ENCODE measurements around the gene PLEKHG5. TPM values are rescaled to one million over a fixed set of nuclear protein-coding genes. Genes with fewer than 3 reads are reported as not detected.

Gene PLEKHG5
- total and polyA plus RNA-seq, 2 donors (not counting 1 experiment from before 2014, with no cell fraction given): 0.13 to 0.20 TPM

DNA sequence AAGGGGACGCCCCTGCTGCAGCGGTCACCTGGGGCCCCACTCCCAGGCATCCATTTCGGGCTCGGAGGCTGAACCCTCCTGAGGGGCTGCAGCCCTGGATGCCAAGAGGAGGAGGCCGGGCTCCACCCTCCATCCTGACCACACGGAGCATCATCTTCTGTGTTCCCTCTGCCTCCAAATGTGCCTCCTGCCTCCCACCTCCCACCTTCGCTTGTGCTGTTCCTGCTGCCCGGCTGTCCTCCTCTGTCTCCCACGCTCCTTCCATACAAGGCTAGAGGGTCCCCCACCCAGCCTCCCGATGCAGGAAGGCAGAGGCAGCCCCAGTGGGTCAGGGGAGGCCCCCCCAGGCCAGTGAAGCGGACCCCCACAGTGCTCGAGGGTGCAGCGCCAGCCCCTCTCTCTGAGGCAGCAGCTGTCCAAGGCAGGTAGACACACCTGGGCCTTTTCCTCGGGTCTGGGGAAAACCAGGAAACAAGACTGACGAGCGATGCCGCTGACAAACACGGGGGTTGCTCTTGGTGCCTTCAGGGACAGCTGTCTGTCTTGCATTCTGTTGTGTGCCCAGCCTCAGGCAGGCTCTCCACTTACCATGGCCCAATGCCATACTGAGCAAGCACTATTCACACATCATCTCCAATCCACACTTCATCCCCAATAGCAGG, 16.8 kb upstream of the PLEKHG5 start:
- Mint-ChIP-seq H3K27me3 (peaks cover 10% of the 10 kb centered on the region), H3K4me1 (no peaks in the 10 kb centered on the region), H3K27ac (no peak overlapping the region), H3K4me3 (no peak overlapping the region), H3K9me3 (ENCODE audit: insufficient read depth) (no peaks in the 10 kb centered on the region)
- TF ChIP-seq, protein P1, sequence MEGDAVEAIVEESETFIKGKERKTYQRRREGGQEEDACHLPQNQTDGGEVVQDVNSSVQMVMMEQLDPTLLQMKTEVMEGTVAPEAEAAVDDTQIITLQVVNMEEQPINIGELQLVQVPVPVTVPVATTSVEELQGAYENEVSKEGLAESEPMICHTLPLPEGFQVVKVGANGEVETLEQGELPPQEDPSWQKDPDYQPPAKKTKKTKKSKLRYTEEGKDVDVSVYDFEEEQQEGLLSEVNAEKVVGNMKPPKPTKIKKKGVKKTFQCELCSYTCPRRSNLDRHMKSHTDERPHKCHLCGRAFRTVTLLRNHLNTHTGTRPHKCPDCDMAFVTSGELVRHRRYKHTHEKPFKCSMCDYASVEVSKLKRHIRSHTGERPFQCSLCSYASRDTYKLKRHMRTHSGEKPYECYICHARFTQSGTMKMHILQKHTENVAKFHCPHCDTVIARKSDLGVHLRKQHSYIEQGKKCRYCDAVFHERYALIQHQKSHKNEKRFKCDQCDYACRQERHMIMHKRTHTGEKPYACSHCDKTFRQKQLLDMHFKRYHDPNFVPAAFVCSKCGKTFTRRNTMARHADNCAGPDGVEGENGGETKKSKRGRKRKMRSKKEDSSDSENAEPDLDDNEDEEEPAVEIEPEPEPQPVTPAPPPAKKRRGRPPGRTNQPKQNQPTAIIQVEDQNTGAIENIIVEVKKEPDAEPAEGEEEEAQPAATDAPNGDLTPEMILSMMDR (IDR thresholded peaks at IDR 0.05): no peak
- no peak for TF ChIP-seq EZH2 (IDR thresholded peaks at IDR 0.05; ENCODE audit: borderline replicate concordance, insufficient read depth, low read depth, low read length, poor library complexity, severe bottlenecking)
- DNase-seq (no peak), ATAC-seq (ENCODE audit: low read depth) (no peak)
- intact Hi-C loops (cut with micrococcal nuclease): no loop called here
- H3K27ac ChIP-seq (ENCODE audit: low read length in 2 of 2): no peak overlapping the region
- no peaks in the 10 kb centered on the region for H4K20me1 ChIP-seq (ENCODE audit: control insufficient read depth, insufficient read depth, low read length, poor library complexity, severe bottlenecking)
- H3K36me3 ChIP-seq (replicated peaks in 1 of 2; ENCODE audit: control extremely low read depth in 1 of 2, control insufficient read depth in 1 of 2, extremely low read depth in 1 of 2, insufficient read depth in 2 of 2, low read length in 1 of 2): no peaks in the 10 kb centered on the region
- ChIA-PET CTCF (no interaction called here), POLR2A (no interaction called here)
- no peak overlapping the region for H3K4me2 ChIP-seq (replicated peaks; ENCODE audit: low read depth, low read length, poor library complexity, severe bottlenecking)
- H3K4me1 ChIP-seq (ENCODE audit: control insufficient read depth in 2 of 2, insufficient read depth in 2 of 2, low read length in 2 of 2): peaks cover 0 to 10% of the 10 kb centered on the region in 2 donors
- H3K27me3 ChIP-seq (replicated peaks in 1 of 4; ENCODE audit: control extremely low read depth in 1 of 4, control insufficient read depth in 3 of 4, insufficient read depth in 4 of 4, low read length in 3 of 4): peaks cover 0 to 2% (median 0%) of the 10 kb centered on the region in 4 experiments
- H2AFZ ChIP-seq (ENCODE audit: insufficient read depth, low read depth, low read length, poor library complexity, severe bottlenecking): no peak overlapping the region
- H3K79me2 ChIP-seq (ENCODE audit: control insufficient read depth, insufficient read depth, low read length): no peaks in the 10 kb centered on the region
- no peaks in the 10 kb centered on the region for H3K9me3 ChIP-seq (ENCODE audit: control extremely low read depth in 1 of 3, control insufficient read depth in 2 of 3, insufficient read depth in 1 of 3, low read length in 2 of 3)
- WGBS (ENCODE audit: insufficient coverage): 86% methylated on average over 17 of the region's 18 CpGs
- H3K9ac ChIP-seq (ENCODE audit: low read length): no peak overlapping the region
- H3K4me3 ChIP-seq (ENCODE audit: control extremely low read depth in 1 of 5, extremely low read depth in 1 of 5, insufficient read depth in 1 of 5, low read depth in 2 of 5, low read length in 4 of 5): no peak overlapping the region

DNA sequence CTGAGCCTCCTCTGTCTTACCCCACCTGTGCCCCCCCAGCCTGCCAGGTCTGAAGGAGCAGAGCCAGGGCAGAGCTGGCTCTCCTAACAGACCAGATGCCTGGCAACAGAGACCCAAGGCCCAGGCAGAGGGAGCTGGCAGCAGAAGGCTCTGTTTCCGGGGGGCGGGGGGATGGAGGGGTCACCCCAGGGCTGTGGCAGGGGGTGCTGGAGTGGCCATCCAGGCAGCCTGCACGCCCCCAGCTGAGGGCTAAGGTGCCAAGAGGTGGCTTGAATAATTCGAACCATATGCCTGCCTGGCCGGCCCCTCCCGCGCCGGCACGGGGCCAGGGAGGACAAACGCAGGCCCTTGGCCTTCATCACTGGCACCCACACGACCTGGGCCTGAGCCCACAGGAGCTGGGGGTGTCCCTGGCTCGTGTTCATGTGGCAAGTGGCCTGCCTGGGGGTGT, 16.0 kb upstream of the PLEKHG5 start:
- H3K36me3 ChIP-seq (replicated peaks in 1 of 2; ENCODE audit: control extremely low read depth in 1 of 2, control insufficient read depth in 1 of 2, extremely low read depth in 1 of 2, insufficient read depth in 2 of 2, low read length in 1 of 2): no peaks in the 10 kb centered on the region
- no peaks in the 10 kb centered on the region for H3K9me3 Mint-ChIP-seq (ENCODE audit: insufficient read depth)
- H3K9ac ChIP-seq (ENCODE audit: low read length): no peak overlapping the region
- no peak overlapping the region for H3K4me3 Mint-ChIP-seq
- H3K27ac Mint-ChIP-seq: no peak overlapping the region
- peaks cover 0 to 10% of the 10 kb centered on the region in 2 donors for H3K4me1 ChIP-seq (ENCODE audit: control insufficient read depth in 2 of 2, insufficient read depth in 2 of 2, low read length in 2 of 2)
- no peaks in the 10 kb centered on the region for H3K79me2 ChIP-seq (ENCODE audit: control insufficient read depth, insufficient read depth, low read length)
- no peaks in the 10 kb centered on the region for H3K9me3 ChIP-seq (ENCODE audit: control extremely low read depth in 1 of 3, control insufficient read depth in 2 of 3, insufficient read depth in 1 of 3, low read length in 2 of 3)
- H4K20me1 ChIP-seq (ENCODE audit: control insufficient read depth, insufficient read depth, low read length, poor library complexity, severe bottlenecking): no peaks in the 10 kb centered on the region
- ATAC-seq (ENCODE audit: low read depth) (no peak), DNase-seq (no peak)
- no peak overlapping the region for H3K4me2 ChIP-seq (replicated peaks; ENCODE audit: low read depth, low read length, poor library complexity, severe bottlenecking)
- H3K27ac ChIP-seq (ENCODE audit: low read length in 2 of 2): no peak overlapping the region
- peaks cover 10% of the 10 kb centered on the region for H3K27me3 Mint-ChIP-seq
- no peak overlapping the region for H3K4me3 ChIP-seq (ENCODE audit: control extremely low read depth in 1 of 5, extremely low read depth in 1 of 5, insufficient read depth in 1 of 5, low read depth in 2 of 5, low read length in 4 of 5)
- ChIA-PET POLR2A (no interaction called here), CTCF (interaction anchor here (1.1 to 1.4 kb wide), 2 partner anchors 17 to 137 kb away, joined by 3 to 4 read pairs; no protein-coding TSS in a partner anchor)
- no peak for TF ChIP-seq EZH2 (IDR thresholded peaks at IDR 0.05; ENCODE audit: borderline replicate concordance, insufficient read depth, low read depth, low read length, poor library complexity, severe bottlenecking)
- TF ChIP-seq, protein P1 (IDR thresholded peaks at IDR 0.05): no peak
- no peaks in the 10 kb centered on the region for H3K4me1 Mint-ChIP-seq
- 93% methylated on average over 10 of the region's 12 CpGs for WGBS (ENCODE audit: insufficient coverage)
- H3K27me3 ChIP-seq (replicated peaks in 1 of 4; ENCODE audit: control extremely low read depth in 1 of 4, control insufficient read depth in 3 of 4, insufficient read depth in 4 of 4, low read length in 3 of 4): peaks cover 0 to 2% (median under 1%) of the 10 kb centered on the region in 4 experiments
- intact Hi-C loops (cut with micrococcal nuclease): no loop called here
- no peak overlapping the region for H2AFZ ChIP-seq (ENCODE audit: insufficient read depth, low read depth, low read length, poor library complexity, severe bottlenecking)

Measured in B cell (primary cell).